HEK293 (cell line): ENCODE measurements around the gene TIE1.

Experiments used
- KLF17 ChIP-seq: fragments of 450-650 bp; formaldehyde crosslinking; IDR thresholded peaks from 2 replicates; pipeline ENCODE4 v1.5.1; 2016; ENCODE audit warnings: missing biosample characterization, missing genetic modification characterization
- MEIS1 ChIP-seq: sonication (generic); formaldehyde crosslinking; IDR thresholded peaks from 2 replicates; pipeline ENCODE4 v1.8.1; 2022; ENCODE audit warnings: missing genetic modification reagents, mild to moderate bottlenecking, borderline replicate concordance
- OVOL3 ChIP-seq: fragments of 450-650 bp; formaldehyde crosslinking; IDR thresholded peaks from 2 replicates; pipeline ENCODE4 v1.5.1; 2016; ENCODE audit warnings: missing biosample characterization, missing genetic modification characterization
- PRDM2 ChIP-seq: fragments of 450-650 bp; formaldehyde crosslinking; IDR thresholded peaks from 2 replicates; pipeline ENCODE4 v1.5.1; 2016; ENCODE audit warnings: missing biosample characterization, missing genetic modification characterization, borderline replicate concordance
- TRIM28 ChIP-seq: IDR thresholded peaks from 2 replicates; pipeline ENCODE4 v1.6.1; 2011; ENCODE audit warnings: low read length, control low read depth, borderline replicate concordance
- YY1 ChIP-seq: fragments of 450-650 bp; formaldehyde crosslinking; IDR thresholded peaks from 2 replicates; pipeline ENCODE4 v1.5.1; 2018; ENCODE audit warnings: missing biosample characterization, missing genetic modification characterization
- ZBTB21 ChIP-seq: fragments of 450-650 bp; formaldehyde crosslinking; IDR thresholded peaks from 2 replicates; pipeline ENCODE4 v1.5.1; 2017; ENCODE audit warnings: missing biosample characterization, missing genetic modification characterization
- ZNF114 ChIP-seq: fragments of 450-650 bp; formaldehyde crosslinking; IDR thresholded peaks from 2 replicates; pipeline ENCODE4 v1.5.0; 2017; ENCODE audit warnings: missing biosample characterization, missing genetic modification characterization
- ZNF121 ChIP-seq: fragments of 450-650 bp; formaldehyde crosslinking; IDR thresholded peaks from 2 replicates; pipeline ENCODE4 v1.5.1; 2016; ENCODE audit warnings: missing biosample characterization, missing genetic modification characterization
- ZNF174 ChIP-seq: fragments of 450-650 bp; formaldehyde crosslinking; IDR thresholded peaks from 2 replicates; pipeline ENCODE4 v1.5.0; 2017; ENCODE audit warnings: missing biosample characterization, mild to moderate bottlenecking, missing genetic modification characterization
- ZNF184 ChIP-seq: fragments of 450-650 bp; IDR thresholded peaks from 2 replicates; pipeline ENCODE4 v1.5.1; 2018; ENCODE audit warnings: missing biosample characterization, mild to moderate bottlenecking, missing genetic modification characterization
- ZNF19 ChIP-seq: fragments of 450-650 bp; formaldehyde crosslinking; IDR thresholded peaks from 2 replicates; pipeline ENCODE4; 2016; ENCODE audit warnings: missing biosample characterization, missing genetic modification characterization, low read depth
- ZNF214 ChIP-seq: fragments of 450-650 bp; formaldehyde crosslinking; IDR thresholded peaks from 2 replicates; pipeline ENCODE4 v1.5.1; 2017; ENCODE audit warnings: missing biosample characterization, mild to moderate bottlenecking, missing genetic modification characterization, borderline replicate concordance
- ZNF221 ChIP-seq: fragments of 450-650 bp; formaldehyde crosslinking; IDR thresholded peaks from 2 replicates; pipeline ENCODE4 v1.5.1; 2017; ENCODE audit warnings: missing biosample characterization, missing genetic modification characterization, borderline replicate concordance
- ZNF274 ChIP-seq, 2 experiments: fragments of 200-500 bp in 1 of 2; fragments of 450-650 bp in 1 of 2; sonication (Bioruptor generic) in 1 of 2; formaldehyde crosslinking in 1 of 2; IDR thresholded peaks; 2 replicates each; pipeline versions ENCODE4 v1.5.1 to v1.6.1; 2014 to 2016; ENCODE audit warnings: borderline replicate concordance in 1 of 2, inconsistent platforms in 1 of 2, low read length in 1 of 2, missing biosample characterization in 1 of 2, missing genetic modification characterization in 1 of 2
- ZNF280C ChIP-seq: fragments of 450-650 bp; formaldehyde crosslinking; IDR thresholded peaks from 2 replicates; pipeline ENCODE4 v1.5.1; 2016; ENCODE audit warnings: missing biosample characterization, missing genetic modification characterization
- ZNF292 ChIP-seq: fragments of 450-650 bp; formaldehyde crosslinking; IDR thresholded peaks from 2 replicates; pipeline ENCODE4 v1.5.1; 2016; ENCODE audit warnings: low read depth, missing biosample characterization, missing genetic modification characterization, borderline replicate concordance
- ZNF350 ChIP-seq: fragments of 450-650 bp; formaldehyde crosslinking; IDR thresholded peaks from 2 replicates; pipeline ENCODE4 v1.5.0; 2017; ENCODE audit warnings: missing biosample characterization, mild to moderate bottlenecking, missing genetic modification characterization
- ZNF362 ChIP-seq: fragments of 450-650 bp; formaldehyde crosslinking; IDR thresholded peaks from 2 replicates; pipeline ENCODE4 v1.5.1; 2016; ENCODE audit warnings: missing biosample characterization, missing genetic modification characterization
- ZNF473 ChIP-seq: fragments of 450-650 bp; formaldehyde crosslinking; IDR thresholded peaks from 2 replicates; pipeline ENCODE4 v1.5.1; 2017; ENCODE audit warnings: missing biosample characterization, missing genetic modification characterization
- ZNF521 ChIP-seq: fragments of 450-650 bp; formaldehyde crosslinking; IDR thresholded peaks from 2 replicates; pipeline ENCODE4 v1.5.1; 2017; ENCODE audit warnings: missing biosample characterization, mild to moderate bottlenecking, missing genetic modification characterization
- ZNF580 ChIP-seq: fragments of 450-650 bp; formaldehyde crosslinking; IDR thresholded peaks from 2 replicates; pipeline ENCODE4 v1.5.1; 2016; ENCODE audit warnings: missing biosample characterization, missing genetic modification characterization
- ZNF623 ChIP-seq: fragments of 450-650 bp; formaldehyde crosslinking; IDR thresholded peaks from 2 replicates; pipeline ENCODE4 v1.5.1; 2016; ENCODE audit warnings: missing biosample characterization, missing genetic modification characterization
- ZNF624 ChIP-seq: fragments of 450-650 bp; formaldehyde crosslinking; IDR thresholded peaks from 2 replicates; pipeline ENCODE4 v1.5.1; 2017; ENCODE audit warnings: missing biosample characterization, missing genetic modification characterization
- ZNF677 ChIP-seq: fragments of 450-650 bp; IDR thresholded peaks from 2 replicates; pipeline ENCODE4 v1.5.0; 2018; ENCODE audit warnings: missing biosample characterization, mild to moderate bottlenecking, missing genetic modification characterization, moderate library complexity
- ZNF837 ChIP-seq: fragments of 450-650 bp; formaldehyde crosslinking; IDR thresholded peaks from 2 replicates; pipeline ENCODE4 v1.5.1; 2016; ENCODE audit warnings: missing biosample characterization, missing genetic modification characterization
- ZSCAN30 ChIP-seq: fragments of 450-650 bp; IDR thresholded peaks from 2 replicates; pipeline ENCODE4 v1.5.1; 2018; ENCODE audit warnings: missing biosample characterization, mild to moderate bottlenecking, missing genetic modification characterization, moderate library complexity
- ZSCAN5A ChIP-seq: fragments of 450-650 bp; formaldehyde crosslinking; IDR thresholded peaks from 2 replicates; pipeline ENCODE4 v1.5.1; 2016; ENCODE audit warnings: missing biosample characterization, missing genetic modification characterization

Gene TIE1

GRCh38 chr1:43348809-43349593 lies 48.2 kb downstream of the TIE1 start (continued):
- TF ChIP-seq ZBTB21 = peak; percentile 60; the same call in 1 of the 2 replicates
- TF ChIP-seq ZNF837 (tag by site-specific recombination) = no peak
- no peak for TF ChIP-seq ZNF624 (tag by site-specific recombination)
- no peak for TF ChIP-seq ZNF184 (tag by site-specific recombination)
- TF ChIP-seq ZNF19 (tag by site-specific recombination) = no peak
- no peak for TF ChIP-seq ZNF521 (tag by site-specific recombination)
- no peak for TF ChIP-seq ZNF292
- TF ChIP-seq OVOL3 (tag by site-specific recombination) = no peak
- TF ChIP-seq ZNF473 (tag by site-specific recombination) = no peak
- no peak for TF ChIP-seq ZNF114 (tag by site-specific recombination)
- 0 out of 2 replicates have a peak, but pooled peaks have one; percentile 46 for TF ChIP-seq KLF17 (tag by site-specific recombination)
- TF ChIP-seq ZSCAN30 = peak; percentile 69
- peak; percentile 65; the same call in 1 of the 2 replicates for TF ChIP-seq ZSCAN5A
- TF ChIP-seq MEIS1 (CRISPR knock-in tag) = no peak
- no peak for TF ChIP-seq ZNF274 (IDR thresholded peaks at IDR 0.05; ENCODE audit: low read length)
- no peak for TF ChIP-seq ZNF274 (tag by site-specific recombination; IDR thresholded peaks at IDR 0.05; ENCODE audit: borderline replicate concordance)
- TF ChIP-seq ZNF362 (tag by site-specific recombination) = no peak
- TF ChIP-seq ZNF214 (tag by site-specific recombination) = no peak
- no peak for TF ChIP-seq ZNF677 (tag by site-specific recombination)
- TF ChIP-seq ZNF350 = no peak
- no peak for TF ChIP-seq PRDM2 (tag by site-specific recombination)
- TF ChIP-seq ZNF174 (tag by site-specific recombination) = no peak
- no peak for TF ChIP-seq TRIM28
- TF ChIP-seq ZNF623 = no peak
- TF ChIP-seq ZNF221 (tag by site-specific recombination) = no peak
- TF ChIP-seq ZNF280C (tag by site-specific recombination) = no peak
- no peak; the same call in 1 of the 2 replicates for TF ChIP-seq ZNF580 (tag by site-specific recombination)
- no peak for TF ChIP-seq YY1 (tag by site-specific recombination)
- TF ChIP-seq ZNF121 (tag by site-specific recombination) = peak; percentile 94
